WTC11 (cell line): ENCODE measurements around the gene OSBPL5. TPM values are rescaled to one million over a fixed set of nuclear protein-coding genes. Genes with fewer than 3 reads are reported as not detected.

Experiments used
- ATAC-seq: fragments of 200-7000 bp; cut with Tn5 transposase; 2 replicates; pipeline ENCODE4 v1.10.0; 2021; ENCODE audit warnings: mild to moderate bottlenecking, moderate library complexity
- Bru-seq: library from RNA; stranded (reverse); fragments of 400-500 nt; gene quantifications from one replicate; lab custom pipeline; 2021; lab: Mats Ljungman, UMichigan
- CTCF ChIA-PET: fragments of 300-600 bp; sonication (Branson Sonifier 250); formaldehyde crosslinking; loops from one replicate; lab custom pipeline; 2021; ENCODE audit warnings: antibody characterized with exemption; lab: Charles Lee
- POLR2A ChIA-PET: fragments of 350-600 bp; sonication (Branson Sonifier 250); formaldehyde crosslinking; loops from one replicate; lab custom pipeline; 2021; ENCODE audit warnings: antibody characterized with exemption; lab: Charles Lee
- DNase-seq: peaks from one replicate; pipeline ENCODE4 v3.0.0; 2021; ENCODE audit warnings: low spot score
- H3K27ac Mint-ChIP-seq: 2 replicates; pipeline ENCODE4 v1.8.0; 2021; ENCODE audit warnings: mixed read lengths
- H3K27me3 Mint-ChIP-seq: 2 replicates; pipeline ENCODE4 v1.8.0; 2021; ENCODE audit warnings: low read depth, mild to moderate bottlenecking, moderate library complexity, mixed read lengths
- H3K36me3 Mint-ChIP-seq: 2 replicates; pipeline ENCODE4 v1.8.0; 2021; ENCODE audit warnings: mixed read lengths
- H3K4me1 Mint-ChIP-seq: 2 replicates; pipeline ENCODE4 v1.8.0; 2022; ENCODE audit warnings: mixed read lengths
- H3K4me3 Mint-ChIP-seq: 2 replicates; pipeline ENCODE4 v1.8.0; 2021; ENCODE audit warnings: mild to moderate bottlenecking, moderate library complexity, mixed read lengths
- H3K9me3 Mint-ChIP-seq: 2 replicates; pipeline ENCODE4 v1.8.0; 2021; ENCODE audit warnings: mixed read lengths
- ATF1 ChIP-seq: sonication (generic); formaldehyde crosslinking; IDR thresholded peaks from 2 replicates; pipeline ENCODE4 v1.8.1; 2023; ENCODE audit warnings: mild to moderate bottlenecking, moderate library complexity, missing genetic modification reagents
- CREM ChIP-seq: sonication (generic); formaldehyde crosslinking; IDR thresholded peaks from 2 replicates; pipeline ENCODE4 v1.8.1; 2022; ENCODE audit warnings: mild to moderate bottlenecking, missing genetic modification reagents, moderate library complexity
- ETV6 ChIP-seq: sonication (generic); formaldehyde crosslinking; IDR thresholded peaks from 2 replicates; pipeline ENCODE4 v1.8.1; 2022; ENCODE audit warnings: mild to moderate bottlenecking, missing genetic modification reagents
- GABPB1 ChIP-seq: sonication (generic); formaldehyde crosslinking; IDR thresholded peaks from 2 replicates; pipeline ENCODE4 v1.8.1; 2023; ENCODE audit warnings: mild to moderate bottlenecking, missing genetic modification reagents
- MYBL2 ChIP-seq: sonication (generic); formaldehyde crosslinking; IDR thresholded peaks from 2 replicates; pipeline ENCODE4 v1.8.1; 2023; ENCODE audit warnings: mild to moderate bottlenecking, moderate library complexity, missing genetic modification reagents
- NFATC4 ChIP-seq: fragments of 250-450 bp; sonication (Bioruptor Pico); IDR thresholded peaks from 2 replicates; pipeline ENCODE4 v1.9.0; 2021; ENCODE audit warnings: mild to moderate bottlenecking
- NFE2L1 ChIP-seq: sonication (generic); formaldehyde crosslinking; IDR thresholded peaks from 2 replicates; pipeline ENCODE4 v1.8.1; 2023; ENCODE audit warnings: missing genetic modification reagents
- RORB ChIP-seq: fragments of 250-450 bp; sonication (Bioruptor Pico); IDR thresholded peaks from 2 replicates; pipeline ENCODE4 v1.9.0; 2021; ENCODE audit warnings: mild to moderate bottlenecking
- ZNF263 ChIP-seq: sonication (generic); formaldehyde crosslinking; IDR thresholded peaks from 2 replicates; pipeline ENCODE4 v1.8.1; 2022; ENCODE audit warnings: low read depth, mild to moderate bottlenecking, moderate library complexity, missing genetic modification reagents
- ZNF423 ChIP-seq: fragments of 250-450 bp; sonication (Bioruptor Pico); IDR thresholded peaks from 2 replicates; pipeline ENCODE4 v2.1.2; 2022; ENCODE audit warnings: mild to moderate bottlenecking, moderate library complexity
- long read RNA-seq, 3 experiments: library from RNA in 1 of 3; library from capped mRNA in 1 of 3; library from polyadenylated mRNA in 1 of 3; unstranded in 2 of 3; stranded (forward) in 1 of 3; transcript quantifications; one replicate each; pipeline ENCODE4 v2.0.0, GENCODE V29; 2021
- total RNA-seq: library from RNA; stranded (reverse); gene quantifications from 3 replicates; pipeline ENCODE4 v1.2.3, GENCODE V29; 2021
- TF ChIP-seq, protein P1 (sequence below): sonication (generic); formaldehyde crosslinking; IDR thresholded peaks from 2 replicates; pipeline ENCODE4 v1.8.0; 2022; ENCODE audit warnings: mild to moderate bottlenecking, missing genetic modification reagents
- TF ChIP-seq, protein P2 (sequence below): sonication (generic); formaldehyde crosslinking; IDR thresholded peaks from 2 replicates; pipeline ENCODE4 v1.8.1; 2022; ENCODE audit warnings: mild to moderate bottlenecking, moderate library complexity, missing genetic modification reagents
- TF ChIP-seq, protein P3 (sequence below): fragments of 250-450 bp; sonication (Bioruptor Pico); conservative IDR thresholded peaks from 2 replicates; pipeline ENCODE4 v1.9.0; 2021; ENCODE audit warnings: mild to moderate bottlenecking
- TF ChIP-seq, protein P4 (sequence below): sonication (generic); formaldehyde crosslinking; IDR thresholded peaks from 2 replicates; pipeline ENCODE4 v1.8.0; 2022; ENCODE audit warnings: missing genetic modification reagents
- TF ChIP-seq, protein P5 (sequence below): fragments of 250-450 bp; sonication (Bioruptor Pico); IDR thresholded peaks from 2 replicates; pipeline ENCODE4 v1.8.0; 2021; ENCODE audit warnings: mild to moderate bottlenecking
- TF ChIP-seq, protein P6 (sequence below): sonication (generic); formaldehyde crosslinking; IDR thresholded peaks from 2 replicates; pipeline ENCODE4 v1.8.1; 2022; ENCODE audit warnings: low read depth, missing genetic modification reagents, borderline replicate concordance

Gene OSBPL5
- total RNA-seq (13.1 to 17.7 TPM (median 14.8 TPM) in 3 replicates), Bru-seq, nascent RNA (percentile 43 among the genes with signal in this experiment)
- long read RNA-seq, experiment 1, transcript OSBPL5-201 (22 exons, 3,889 nt): major isoform, 13 of 31 reads
- long read RNA-seq, experiment 1, partial matches to known transcripts: 10 of 31 reads
- long read RNA-seq, experiment 1, other reads (novel, unspliced or antisense): 8 of 31 reads
- long read RNA-seq, experiment 2, transcript OSBPL5-201 (22 exons, 3,889 nt): major isoform, 5 of 12 reads
- long read RNA-seq, experiment 2, partial matches to known transcripts: 3 of 12 reads
- long read RNA-seq, experiment 2, other reads (novel, unspliced or antisense): 4 of 12 reads
- long read RNA-seq, experiment 3: 0 reads

DNA sequence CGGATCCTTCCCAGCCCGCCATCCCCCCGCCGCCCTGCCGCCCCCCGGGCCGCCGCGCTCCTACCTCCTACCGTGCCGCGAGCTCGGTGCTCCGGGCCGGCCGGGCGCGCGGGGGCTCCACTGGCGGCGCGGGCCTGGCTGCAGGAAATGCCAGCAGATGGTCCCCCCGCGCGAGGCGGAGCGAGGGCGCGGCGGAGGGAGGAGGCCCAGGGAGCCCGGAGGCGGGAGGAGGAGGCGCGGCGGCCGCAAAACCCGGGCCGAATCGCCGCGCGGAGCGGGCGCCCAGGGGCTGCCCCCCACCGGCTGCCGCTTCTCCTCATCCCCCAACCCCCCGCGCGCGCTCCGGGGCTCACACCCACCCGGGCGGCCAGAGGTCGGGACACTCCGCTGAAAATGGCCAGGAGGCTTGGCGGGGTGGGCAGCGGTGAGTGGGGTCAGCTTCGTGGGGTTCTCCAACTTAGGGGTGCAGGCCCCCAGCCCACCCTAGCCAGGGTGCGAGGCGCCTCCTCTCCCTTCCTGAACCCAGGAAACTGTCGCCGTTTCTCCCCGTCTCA is at the start of gene OSBPL5:
OSBPL5 (minus strand) TSS at position 159 of the 554 bp plus-strand sequence. CDS start 36,162 bp downstream, outside the sequence.
- Mint-ChIP-seq H3K27me3 (peaks cover 34% of the 10 kb centered on the region), H3K27ac (no peak within 1 kb of the TSS), H3K4me3 (peak within 1 kb of the TSS; percentile 73), H3K9me3 (no peaks in the 10 kb centered on the region), H3K36me3 (no peaks in the 10 kb centered on the region), H3K4me1 (peaks cover 31% of the 10 kb centered on the region)
- DNase-seq (peak; percentile 38), ATAC-seq (no peak)
- TF ChIP-seq, protein P1, sequence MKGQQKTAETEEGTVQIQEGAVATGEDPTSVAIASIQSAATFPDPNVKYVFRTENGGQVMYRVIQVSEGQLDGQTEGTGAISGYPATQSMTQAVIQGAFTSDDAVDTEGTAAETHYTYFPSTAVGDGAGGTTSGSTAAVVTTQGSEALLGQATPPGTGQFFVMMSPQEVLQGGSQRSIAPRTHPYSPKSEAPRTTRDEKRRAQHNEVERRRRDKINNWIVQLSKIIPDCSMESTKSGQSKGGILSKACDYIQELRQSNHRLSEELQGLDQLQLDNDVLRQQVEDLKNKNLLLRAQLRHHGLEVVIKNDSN (CRISPR knock-in tag): no peak
- TF ChIP-seq ETV6 (no peak), NFE2L1 (no peak), ZNF263 (CRISPR knock-in tag) (peak; percentile 73; the same call in 1 of the 2 replicates), ZNF423 (CRISPR knock-in tag) (peak; percentile 30; the same call in 1 of the 2 replicates)
- TF ChIP-seq, protein P2, sequence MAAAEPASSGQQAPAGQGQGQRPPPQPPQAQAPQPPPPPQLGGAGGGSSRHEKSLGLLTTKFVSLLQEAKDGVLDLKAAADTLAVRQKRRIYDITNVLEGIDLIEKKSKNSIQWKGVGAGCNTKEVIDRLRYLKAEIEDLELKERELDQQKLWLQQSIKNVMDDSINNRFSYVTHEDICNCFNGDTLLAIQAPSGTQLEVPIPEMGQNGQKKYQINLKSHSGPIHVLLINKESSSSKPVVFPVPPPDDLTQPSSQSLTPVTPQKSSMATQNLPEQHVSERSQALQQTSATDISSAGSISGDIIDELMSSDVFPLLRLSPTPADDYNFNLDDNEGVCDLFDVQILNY: no peak
- TF ChIP-seq, protein P3, sequence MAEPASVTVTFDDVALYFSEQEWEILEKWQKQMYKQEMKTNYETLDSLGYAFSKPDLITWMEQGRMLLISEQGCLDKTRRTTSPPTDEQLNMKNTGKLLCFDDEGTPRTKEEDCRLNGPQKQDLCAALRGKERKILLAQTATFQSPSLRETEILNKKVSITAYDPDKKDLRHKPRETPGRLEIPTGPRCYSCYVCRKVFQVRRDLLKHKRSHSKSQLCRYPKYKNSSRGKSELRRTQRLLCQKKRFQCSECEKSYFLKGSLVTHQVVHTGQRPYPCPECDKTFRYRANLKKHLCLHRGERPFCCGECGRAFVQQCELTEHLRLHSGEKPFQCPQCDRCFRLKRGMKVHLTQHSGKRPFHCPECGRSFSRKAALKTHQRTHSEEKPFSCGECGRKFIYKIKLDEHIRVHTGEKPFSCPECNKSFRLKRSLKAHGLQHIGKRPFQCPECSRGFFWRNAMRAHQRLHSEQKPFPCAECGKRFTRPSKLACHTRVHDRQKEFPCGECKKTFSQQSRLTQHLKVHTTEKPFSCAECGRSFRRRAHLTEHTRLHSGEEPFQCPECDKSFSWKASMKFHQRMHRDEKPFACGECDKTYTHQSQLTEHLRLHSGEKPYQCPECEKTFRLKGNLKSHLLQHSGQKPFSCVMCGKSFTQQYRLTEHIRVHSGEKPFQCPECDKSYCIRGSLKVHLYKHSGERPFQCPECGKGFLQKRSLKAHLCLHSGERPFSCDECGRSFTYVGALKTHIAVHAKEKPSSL (CRISPR knock-in tag): no peak
- TF ChIP-seq, protein P4, sequence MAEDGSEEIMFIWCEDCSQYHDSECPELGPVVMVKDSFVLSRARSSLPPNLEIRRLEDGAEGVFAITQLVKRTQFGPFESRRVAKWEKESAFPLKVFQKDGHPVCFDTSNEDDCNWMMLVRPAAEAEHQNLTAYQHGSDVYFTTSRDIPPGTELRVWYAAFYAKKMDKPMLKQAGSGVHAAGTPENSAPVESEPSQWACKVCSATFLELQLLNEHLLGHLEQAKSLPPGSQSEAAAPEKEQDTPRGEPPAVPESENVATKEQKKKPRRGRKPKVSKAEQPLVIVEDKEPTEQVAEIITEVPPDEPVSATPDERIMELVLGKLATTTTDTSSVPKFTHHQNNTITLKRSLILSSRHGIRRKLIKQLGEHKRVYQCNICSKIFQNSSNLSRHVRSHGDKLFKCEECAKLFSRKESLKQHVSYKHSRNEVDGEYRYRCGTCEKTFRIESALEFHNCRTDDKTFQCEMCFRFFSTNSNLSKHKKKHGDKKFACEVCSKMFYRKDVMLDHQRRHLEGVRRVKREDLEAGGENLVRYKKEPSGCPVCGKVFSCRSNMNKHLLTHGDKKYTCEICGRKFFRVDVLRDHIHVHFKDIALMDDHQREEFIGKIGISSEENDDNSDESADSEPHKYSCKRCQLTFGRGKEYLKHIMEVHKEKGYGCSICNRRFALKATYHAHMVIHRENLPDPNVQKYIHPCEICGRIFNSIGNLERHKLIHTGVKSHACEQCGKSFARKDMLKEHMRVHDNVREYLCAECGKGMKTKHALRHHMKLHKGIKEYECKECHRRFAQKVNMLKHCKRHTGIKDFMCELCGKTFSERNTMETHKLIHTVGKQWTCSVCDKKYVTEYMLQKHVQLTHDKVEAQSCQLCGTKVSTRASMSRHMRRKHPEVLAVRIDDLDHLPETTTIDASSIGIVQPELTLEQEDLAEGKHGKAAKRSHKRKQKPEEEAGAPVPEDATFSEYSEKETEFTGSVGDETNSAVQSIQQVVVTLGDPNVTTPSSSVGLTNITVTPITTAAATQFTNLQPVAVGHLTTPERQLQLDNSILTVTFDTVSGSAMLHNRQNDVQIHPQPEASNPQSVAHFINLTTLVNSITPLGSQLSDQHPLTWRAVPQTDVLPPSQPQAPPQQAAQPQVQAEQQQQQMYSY (CRISPR knock-in tag): peak; percentile 97
- CTCF ChIA-PET: interaction anchor here (0.6 to 1.3 kb wide), 8 partner anchors 16 to 1001 kb away, joined by 3 to 5 read pairs (median 3); no protein-coding TSS in a partner anchor
- POLR2A ChIA-PET: no interaction called here

- Mint-ChIP-seq H3K27ac (no peak overlapping the region), H3K9me3 (peaks cover 10% of the 10 kb centered on the region), H3K36me3 (no peaks in the 10 kb centered on the region; the same call in 1 of the 2 replicates), H3K4me3 (no peak overlapping the region), H3K4me1 (peaks cover 33% of the 10 kb centered on the region), H3K27me3 (no peaks in the 10 kb centered on the region; the same call in 1 of the 2 replicates)
- ATAC-seq (no peak), DNase-seq (peak; percentile 1)
- ChIA-PET POLR2A (interaction anchor here (1.2 kb wide), 1 partner anchor 10 kb away, joined by 3 read pairs; no protein-coding TSS in a partner anchor), CTCF (interaction anchor here (0.5 to 1.9 kb wide), 6 partner anchors 10 to 177 kb away, joined by 3 to 11 read pairs (median 4); no protein-coding TSS in a partner anchor)
- TF ChIP-seq ATF1 (CRISPR knock-in tag) (no peak), CREM (CRISPR knock-in tag) (no peak), RORB (CRISPR knock-in tag) (no peak), MYBL2 (CRISPR knock-in tag) (no peak), NFATC4 (CRISPR knock-in tag) (no peak), GABPB1 (no peak)
- TF ChIP-seq, protein P5, sequence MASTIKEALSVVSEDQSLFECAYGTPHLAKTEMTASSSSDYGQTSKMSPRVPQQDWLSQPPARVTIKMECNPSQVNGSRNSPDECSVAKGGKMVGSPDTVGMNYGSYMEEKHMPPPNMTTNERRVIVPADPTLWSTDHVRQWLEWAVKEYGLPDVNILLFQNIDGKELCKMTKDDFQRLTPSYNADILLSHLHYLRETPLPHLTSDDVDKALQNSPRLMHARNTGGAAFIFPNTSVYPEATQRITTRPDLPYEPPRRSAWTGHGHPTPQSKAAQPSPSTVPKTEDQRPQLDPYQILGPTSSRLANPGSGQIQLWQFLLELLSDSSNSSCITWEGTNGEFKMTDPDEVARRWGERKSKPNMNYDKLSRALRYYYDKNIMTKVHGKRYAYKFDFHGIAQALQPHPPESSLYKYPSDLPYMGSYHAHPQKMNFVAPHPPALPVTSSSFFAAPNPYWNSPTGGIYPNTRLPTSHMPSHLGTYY: no peak
- TF ChIP-seq, protein P6, sequence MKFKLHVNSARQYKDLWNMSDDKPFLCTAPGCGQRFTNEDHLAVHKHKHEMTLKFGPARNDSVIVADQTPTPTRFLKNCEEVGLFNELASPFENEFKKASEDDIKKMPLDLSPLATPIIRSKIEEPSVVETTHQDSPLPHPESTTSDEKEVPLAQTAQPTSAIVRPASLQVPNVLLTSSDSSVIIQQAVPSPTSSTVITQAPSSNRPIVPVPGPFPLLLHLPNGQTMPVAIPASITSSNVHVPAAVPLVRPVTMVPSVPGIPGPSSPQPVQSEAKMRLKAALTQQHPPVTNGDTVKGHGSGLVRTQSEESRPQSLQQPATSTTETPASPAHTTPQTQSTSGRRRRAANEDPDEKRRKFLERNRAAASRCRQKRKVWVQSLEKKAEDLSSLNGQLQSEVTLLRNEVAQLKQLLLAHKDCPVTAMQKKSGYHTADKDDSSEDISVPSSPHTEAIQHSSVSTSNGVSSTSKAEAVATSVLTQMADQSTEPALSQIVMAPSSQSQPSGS (CRISPR knock-in tag): no peak
- TF ChIP-seq, protein P4 (CRISPR knock-in tag): no peak
- TF ChIP-seq, protein P3 (CRISPR knock-in tag): no peak
Observed at GRCh38 chr11:3214420-3214699, 49.2 kb upstream of the OSBPL5 start.
